Upper lobe of left lung (tissue), 6 donors: ENCODE data around the gene KLHL10. TPM values are rescaled to one million over a fixed set of nuclear protein-coding genes. Genes with fewer than 3 reads are reported as not detected.

Experiments used
- ATAC-seq, 2 donors: fragments of 200-7000 bp; cut with Tn5 transposase; one replicate each; pipeline ENCODE4 v1.9.1; 2022; ENCODE audit warnings: mild to moderate bottlenecking in 2 of 2, moderate library complexity in 2 of 2; ENCODE audit not compliant: low FRiP score in 2 of 2
- DNase-seq, 2 donors: peaks; one replicate each; pipeline ENCODE4 v3.0.0-alpha.2; 2019 to 2020
- H3K27ac ChIP-seq, 4 donors: fragments of 200-600 bp; sonication (generic); one replicate each; pipeline ENCODE4 v1.5.1; 2016 to 2019
- H3K27me3 ChIP-seq, 4 donors: fragments of 200-600 bp; sonication (generic); one replicate each; pipeline ENCODE4 v1.5.1; 2017 to 2019
- H3K36me3 ChIP-seq, 4 donors: fragments of 200-600 bp; sonication (generic); one replicate each; pipeline ENCODE4 v1.5.1; 2016 to 2019
- H3K4me1 ChIP-seq, 4 donors: fragments of 200-600 bp; sonication (generic); one replicate each; pipeline ENCODE4 v1.5.1; 2018 to 2019
- H3K4me3 ChIP-seq, 4 donors: fragments of 200-600 bp; sonication (generic); one replicate each; pipeline ENCODE4 v1.5.1; 2017 to 2019; ENCODE audit warnings: mild to moderate bottlenecking in 2 of 4, moderate library complexity in 1 of 4
- H3K9me3 ChIP-seq, 4 donors: fragments of 200-600 bp; sonication (generic); one replicate each; pipeline ENCODE4 v1.5.1; 2018 to 2019
- EP300 ChIP-seq, 4 donors: sonication (generic); formaldehyde crosslinking; IDR thresholded peaks; one replicate each; pipeline ENCODE4 v1.5.1; 2017; ENCODE audit warnings: antibody characterized with exemption in 4 of 4, control low read depth in 2 of 4
- POLR2A ChIP-seq, 4 donors: fragments of 450-650 bp; IDR thresholded peaks; one replicate each; pipeline ENCODE4 v1.5.1; 2016 to 2017; ENCODE audit warnings: antibody characterized with exemption in 4 of 4, mild to moderate bottlenecking in 2 of 4
- POLR2AphosphoS5 ChIP-seq, 2 donors: sonication (generic); formaldehyde crosslinking; IDR thresholded peaks; one replicate each; pipeline ENCODE4 v1.5.1; 2017; ENCODE audit warnings: antibody characterized with exemption in 2 of 2
- WGBS, 2 donors: methylation state at CpG; one replicate each; pipeline ENCODE4 v1.1.5; 2017 to 2018; 5-methylcytosine and 5-hydroxymethylcytosine counted together
- total RNA-seq, 6 donors: library from RNA; depleted of rRNA in 4 of 6; stranded (reverse); fragments of >200 nt in 4 of 6; gene quantifications; one replicate each; pipeline versions ENCODE4 v1.1.0 to v1.2.1, GENCODE V29; 2016 to 2021
- TF ChIP-seq, protein P1 (sequence below), 6 experiments: fragments of 450-650 bp in 4 of 6; fragments of 200-600 bp in 2 of 6; sonication (generic) in 2 of 6; IDR thresholded peaks; one replicate each; pipeline ENCODE4 v1.5.1; 2016 to 2019; ENCODE audit warnings: antibody characterized with exemption in 6 of 6
- donor health status: DM: no; HTN: no; CAD: no; lungs with moderate emphysema.
- donor health status: DM: no; HTN: yes; CAD: no; lungs with severe emphysema.

Gene KLHL10
- total RNA-seq, 6 donors from 2014 or later, result 0.17 to 1.1 (median 0.37) TPM; not detected in 3

DNA sequence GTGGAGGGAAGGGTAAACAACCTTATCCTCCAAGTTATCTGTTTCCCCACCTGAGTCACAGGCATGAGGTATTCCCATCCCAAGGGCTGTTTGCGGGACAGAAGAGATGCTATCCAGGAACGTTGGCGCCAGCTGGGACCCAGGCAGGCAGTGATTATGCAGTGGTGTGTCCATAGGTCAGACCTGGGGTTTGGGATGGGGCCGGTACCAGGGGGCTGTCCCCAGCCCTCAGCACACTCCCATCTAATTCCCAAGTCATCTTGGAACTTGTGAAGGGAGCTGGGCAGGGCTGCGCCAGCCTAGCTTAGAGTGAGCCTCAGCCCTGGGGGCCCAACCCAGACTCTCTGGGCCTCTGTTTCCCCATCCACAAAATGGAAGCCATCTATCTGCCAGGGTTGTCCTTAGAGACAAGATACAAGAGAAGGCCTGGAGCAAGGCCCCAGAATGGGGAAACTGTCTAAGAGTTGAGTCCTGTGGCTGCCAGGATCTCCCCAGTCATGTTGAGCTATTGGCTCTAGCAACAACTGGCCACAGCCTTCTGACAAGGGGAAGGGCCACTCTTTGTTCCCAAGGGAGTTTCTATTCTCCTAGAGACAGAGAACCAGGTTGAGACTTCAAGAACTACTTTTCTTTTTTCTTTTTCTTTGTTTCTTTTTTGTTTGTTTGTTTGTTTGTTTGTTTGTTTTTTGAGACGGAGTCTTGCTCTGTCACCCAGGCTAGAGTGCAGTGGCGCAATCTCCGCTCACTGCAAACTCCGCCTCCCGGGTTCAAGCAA, 41.3 kb upstream of the KLHL10 start:
- Histone ChIP-seq H3K36me3 (no peaks in the 10 kb centered on the region), H3K27me3 (no peaks in the 10 kb centered on the region), H3K4me3 (no peak overlapping the region), H3K9me3 (no peaks in the 10 kb centered on the region), H3K27ac (no peak overlapping the region), H3K4me1 (peaks cover 26 to 44% (median 33%) of the 10 kb centered on the region in 4 donors)
- ATAC-seq, result no peak
- DNase-seq, result no peak
- TF ChIP-seq POLR2AphosphoS5 (IDR thresholded peaks at IDR 0.05) (no peak), EP300 (IDR thresholded peaks at IDR 0.05) (no peak), POLR2A (IDR thresholded peaks at IDR 0.05) (no peak)
- TF ChIP-seq, protein P1, sequence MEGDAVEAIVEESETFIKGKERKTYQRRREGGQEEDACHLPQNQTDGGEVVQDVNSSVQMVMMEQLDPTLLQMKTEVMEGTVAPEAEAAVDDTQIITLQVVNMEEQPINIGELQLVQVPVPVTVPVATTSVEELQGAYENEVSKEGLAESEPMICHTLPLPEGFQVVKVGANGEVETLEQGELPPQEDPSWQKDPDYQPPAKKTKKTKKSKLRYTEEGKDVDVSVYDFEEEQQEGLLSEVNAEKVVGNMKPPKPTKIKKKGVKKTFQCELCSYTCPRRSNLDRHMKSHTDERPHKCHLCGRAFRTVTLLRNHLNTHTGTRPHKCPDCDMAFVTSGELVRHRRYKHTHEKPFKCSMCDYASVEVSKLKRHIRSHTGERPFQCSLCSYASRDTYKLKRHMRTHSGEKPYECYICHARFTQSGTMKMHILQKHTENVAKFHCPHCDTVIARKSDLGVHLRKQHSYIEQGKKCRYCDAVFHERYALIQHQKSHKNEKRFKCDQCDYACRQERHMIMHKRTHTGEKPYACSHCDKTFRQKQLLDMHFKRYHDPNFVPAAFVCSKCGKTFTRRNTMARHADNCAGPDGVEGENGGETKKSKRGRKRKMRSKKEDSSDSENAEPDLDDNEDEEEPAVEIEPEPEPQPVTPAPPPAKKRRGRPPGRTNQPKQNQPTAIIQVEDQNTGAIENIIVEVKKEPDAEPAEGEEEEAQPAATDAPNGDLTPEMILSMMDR (IDR thresholded peaks at IDR 0.05), result no peak
- WGBS, 2 donors, result 90% methylated on average over 9 to 10 of the region's 10 CpGs

DNA sequence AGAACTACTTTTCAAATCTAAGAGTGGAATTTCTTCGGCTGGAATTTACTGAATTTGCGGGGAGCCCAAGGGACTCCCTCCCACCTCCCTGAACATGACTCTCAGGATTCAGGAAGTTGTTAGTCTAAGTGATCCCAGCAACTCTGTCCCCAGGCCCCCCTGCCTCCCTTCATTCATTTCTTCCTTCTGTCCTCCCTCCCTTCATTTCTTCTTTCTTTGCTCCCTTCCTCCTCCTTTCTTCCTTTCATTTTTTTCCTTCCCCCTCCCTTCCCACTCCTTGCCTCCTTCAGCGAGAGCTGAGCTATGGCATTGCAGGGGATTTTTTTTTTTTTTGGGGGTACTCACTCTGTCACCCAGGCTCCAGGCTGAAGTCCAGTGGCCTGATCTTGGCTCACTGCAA, 40.2 kb upstream of the KLHL10 start:
- Histone ChIP-seq H3K27ac (no peak overlapping the region), H3K36me3 (no peaks in the 10 kb centered on the region), H3K27me3 (no peaks in the 10 kb centered on the region), H3K9me3 (no peaks in the 10 kb centered on the region), H3K4me3 (no peak overlapping the region), H3K4me1 (peaks cover 25 to 39% (median 30%) of the 10 kb centered on the region in 4 donors)
- WGBS, 2 donors, result 77 to 89% methylated on average over 3 of the region's 3 CpGs
- ATAC-seq, result no peak
- DNase-seq, result no peak
- TF ChIP-seq POLR2A (IDR thresholded peaks at IDR 0.05), result no peak

DNA sequence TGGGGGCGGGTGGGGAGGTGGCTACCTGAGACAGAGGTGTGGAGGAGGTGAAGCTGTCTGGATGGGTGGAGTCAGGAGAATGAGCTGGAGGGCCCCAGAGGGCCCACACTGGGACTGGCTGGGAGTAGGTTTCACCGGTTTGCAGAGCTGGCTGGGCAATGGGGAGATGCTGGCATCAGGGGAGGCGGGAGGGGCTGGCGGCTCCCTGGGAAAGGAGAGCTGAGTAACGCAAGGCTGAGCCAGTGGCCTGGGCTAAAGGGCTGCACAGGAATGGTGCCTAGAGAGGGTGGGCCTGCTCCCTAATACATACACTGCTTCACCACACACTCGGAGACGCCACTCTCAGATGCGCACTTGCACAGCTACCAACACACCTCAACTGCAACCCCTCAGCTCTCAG, 38.3 kb upstream of the KLHL10 start:
- no peak overlapping the region for H3K27ac ChIP-seq
- DNase-seq (no peak), ATAC-seq (no peak)
- H3K4me3 ChIP-seq, result no peak overlapping the region
- H3K36me3 ChIP-seq, result no peaks in the 10 kb centered on the region
- TF ChIP-seq EP300 (IDR thresholded peaks at IDR 0.05), result no peak
- TF ChIP-seq, protein P1 (IDR thresholded peaks at IDR 0.05), result no peak
- TF ChIP-seq POLR2AphosphoS5 (IDR thresholded peaks at IDR 0.05), result no peak
- no peak for TF ChIP-seq POLR2A (IDR thresholded peaks at IDR 0.05)
- no peaks in the 10 kb centered on the region for H3K27me3 ChIP-seq
- 85 to 97% methylated on average over 8 of the region's 8 CpGs for WGBS, 2 donors
- peaks cover 6 to 22% (median 12%) of the 10 kb centered on the region in 4 donors for H3K4me1 ChIP-seq
- H3K9me3 ChIP-seq, result no peaks in the 10 kb centered on the region

DNA sequence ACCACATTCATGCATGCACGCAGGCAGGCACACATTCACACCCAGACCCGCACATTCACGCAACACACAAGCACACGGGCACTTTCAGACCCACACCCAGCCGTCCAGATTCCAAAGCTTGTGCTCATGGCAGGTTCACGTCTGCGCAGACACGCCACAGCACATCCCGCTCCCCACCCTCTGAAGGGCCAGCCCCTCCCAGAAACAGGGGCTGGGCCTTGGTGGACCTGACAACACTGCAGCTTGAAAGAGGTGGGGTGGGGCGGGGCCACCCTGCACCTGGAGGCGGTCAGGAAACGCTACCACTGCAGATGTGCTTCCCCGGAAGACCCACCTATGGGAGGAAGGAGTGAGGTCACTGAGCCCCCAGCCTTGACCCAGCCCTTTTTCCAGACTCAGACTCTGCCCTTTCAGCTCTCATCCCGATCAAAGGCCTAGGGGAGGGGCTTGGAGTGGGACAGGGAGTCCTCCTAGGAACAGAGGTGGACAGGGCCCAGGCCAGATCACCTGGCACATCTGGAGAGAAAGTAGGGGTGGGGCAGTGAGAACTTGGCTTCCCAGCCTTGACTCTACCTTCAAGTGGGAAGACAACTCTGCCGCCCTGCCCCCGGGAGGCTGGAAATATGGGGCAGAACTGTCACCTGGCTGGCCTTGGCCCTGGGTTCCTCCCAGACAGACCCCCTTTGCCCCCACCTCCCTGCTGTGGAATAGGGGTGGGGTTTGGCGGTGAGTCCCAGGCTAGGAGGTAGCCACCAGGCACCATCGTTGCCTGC, 36.8 kb upstream of the KLHL10 start:
- H3K9me3 ChIP-seq, result no peaks in the 10 kb centered on the region
- H3K36me3 ChIP-seq, result no peaks in the 10 kb centered on the region
- TF ChIP-seq POLR2A (IDR thresholded peaks at IDR 0.05) (no peak), POLR2AphosphoS5 (IDR thresholded peaks at IDR 0.05) (peak in 1 of 2 donors; percentile 25)
- peak; percentile 61 to 82 for ATAC-seq
- H3K4me3 ChIP-seq, result peak overlapping the region in 1 of 4 donors; percentile 17
- H3K4me1 ChIP-seq, result peaks cover 6 to 19% (median 11%) of the 10 kb centered on the region in 4 donors
- peak overlapping the region in 2 of 4 donors; percentile 52 to 59 for H3K27ac ChIP-seq
- WGBS, 2 donors, result 45 to 55% methylated on average over 13 to 16 of the region's 18 CpGs
- no peaks in the 10 kb centered on the region for H3K27me3 ChIP-seq
- peak; percentile 78 to 80 for DNase-seq

DNA sequence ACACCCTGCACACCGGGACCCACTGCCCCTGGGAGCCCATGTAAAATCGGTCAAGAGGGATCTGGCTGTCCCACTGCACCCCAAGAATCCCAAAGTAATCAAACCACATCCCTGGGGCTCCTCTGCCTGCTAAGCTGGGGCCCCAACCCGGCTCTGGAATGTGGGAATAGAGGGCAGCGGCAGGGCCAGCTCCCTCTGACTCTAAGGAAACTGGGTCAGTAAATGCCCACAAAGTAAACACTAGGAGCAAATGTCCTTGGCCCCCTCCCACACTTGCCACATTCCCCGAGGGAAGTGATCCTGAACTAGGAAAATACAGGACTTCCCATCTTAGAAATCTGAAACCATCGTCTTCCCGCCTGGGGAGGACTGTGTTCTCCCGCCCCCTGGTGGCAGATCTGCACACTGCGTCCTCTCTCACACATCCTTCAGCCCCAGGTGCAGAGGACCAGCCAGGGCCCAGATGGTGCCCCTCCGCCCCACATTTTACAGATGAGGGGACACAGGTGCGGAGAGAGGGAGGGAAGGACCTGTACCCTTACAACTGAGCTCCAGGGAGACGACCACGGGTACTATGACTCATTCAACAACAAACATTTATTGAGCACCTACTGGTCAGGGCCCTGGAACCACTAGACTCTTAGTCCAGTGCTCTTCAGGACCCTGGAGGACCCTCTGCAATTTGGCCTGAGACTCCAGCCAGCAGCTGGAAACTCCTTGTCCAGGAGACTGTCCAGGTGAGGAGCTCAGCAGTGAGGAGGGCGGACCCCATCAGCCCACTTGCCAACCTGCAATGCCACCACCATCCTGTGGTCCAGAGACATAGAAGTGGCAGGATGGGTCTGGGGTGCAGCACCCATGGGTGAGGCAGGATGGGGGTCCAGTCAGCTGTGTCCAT, 36.0 kb upstream of the KLHL10 start:
- no peaks in the 10 kb centered on the region for H3K9me3 ChIP-seq
- TF ChIP-seq POLR2A (IDR thresholded peaks at IDR 0.05) (no peak), POLR2AphosphoS5 (IDR thresholded peaks at IDR 0.05) (peak in 1 of 2 donors; percentile 16), EP300 (IDR thresholded peaks at IDR 0.05) (no peak)
- TF ChIP-seq, protein P1 (IDR thresholded peaks at IDR 0.05), result peak; percentile 93 to 96 (median 94)
- 15 to 18% methylated on average over 10 to 12 of the region's 14 CpGs for WGBS, 2 donors
- H3K27me3 ChIP-seq, result no peaks in the 10 kb centered on the region
- peak overlapping the region in 2 of 4 donors; percentile 6 to 17 for H3K4me3 ChIP-seq
- H3K4me1 ChIP-seq, result peaks cover 6 to 19% (median 11%) of the 10 kb centered on the region in 4 donors
- ATAC-seq, result peak; percentile 89 to 90
- peak in 1 of 2 donors; percentile 82 for DNase-seq
- no peaks in the 10 kb centered on the region for H3K36me3 ChIP-seq
- peak overlapping the region in 2 of 4 donors; percentile 52 to 59 for H3K27ac ChIP-seq
